SJCRH30 (cell line): ENCODE data around the gene INPP5A. TPM values are rescaled to one million over a fixed set of nuclear protein-coding genes. Genes with fewer than 3 reads are reported as not detected.

Experiments used
- DNase-seq, 2 experiments: peaks; one replicate each; pipeline ENCODE4 v3.0.0-alpha.2; 2015 to 2020
- H3K27ac ChIP-seq: fragments of 250-450 bp; sonication (Bioruptor Pico); 2 replicates; pipeline ENCODE4 v1.5.1; 2020; ENCODE audit warnings: mild to moderate bottlenecking, moderate library complexity
- H3K27me3 ChIP-seq: fragments of 250-450 bp; sonication (Bioruptor Pico); 2 replicates; pipeline ENCODE4 v1.5.1; 2020; ENCODE audit warnings: mild to moderate bottlenecking, moderate library complexity
- H3K36me3 ChIP-seq: fragments of 250-450 bp; sonication (Bioruptor Pico); 2 replicates; pipeline ENCODE4 v1.5.1; 2020; ENCODE audit warnings: mild to moderate bottlenecking, moderate library complexity
- H3K4me1 ChIP-seq: fragments of 250-450 bp; sonication (Bioruptor Pico); 2 replicates; pipeline ENCODE4 v1.5.1; 2020; ENCODE audit warnings: mild to moderate bottlenecking, moderate library complexity
- H3K4me3 ChIP-seq: fragments of 250-450 bp; sonication (Bioruptor Pico); 2 replicates; pipeline ENCODE4 v1.5.1; 2020; ENCODE audit warnings: mild to moderate bottlenecking, moderate library complexity
- H3K9me3 ChIP-seq: fragments of 250-450 bp; sonication (Bioruptor Pico); replicated peaks from 2 replicates; pipeline ENCODE4 v1.5.1; 2020; ENCODE audit warnings: mild to moderate bottlenecking, moderate library complexity
- total RNA-seq: library from RNA; depleted of rRNA; stranded (reverse); fragments of >200 nt; shearing (Covaris generic); gene quantifications from 2 replicates; pipeline ENCODE4 v1.2.3, GENCODE V29; 2014

Gene INPP5A
- total RNA-seq, 1 experiment from 2014 or later: 22.4 TPM

- H3K27me3 ChIP-seq: no peaks in the 10 kb centered on the region
- H3K4me1 ChIP-seq: no peaks in the 10 kb centered on the region
- no peak overlapping the region for H3K4me3 ChIP-seq
- no peak for DNase-seq
- H3K36me3 ChIP-seq: no peaks in the 10 kb centered on the region
- H3K27ac ChIP-seq: no peak overlapping the region
- H3K9me3 ChIP-seq: no peaks in the 10 kb centered on the region
Observed at GRCh38 chr10:132510174-132510611, 27.4 kb upstream of the INPP5A start.

- Histone ChIP-seq H3K4me1 (no peaks in the 10 kb centered on the region), H3K4me3 (no peak overlapping the region), H3K9me3 (no peaks in the 10 kb centered on the region), H3K36me3 (no peaks in the 10 kb centered on the region), H3K27me3 (no peaks in the 10 kb centered on the region; the same call in 1 of the 2 replicates), H3K27ac (no peak overlapping the region)
- no peak for DNase-seq
Observed at GRCh38 chr10:132511121-132512051, 26.2 kb upstream of the INPP5A start.

- no peak overlapping the region for H3K4me3 ChIP-seq
- no peak for DNase-seq
- no peaks in the 10 kb centered on the region; the same call in 1 of the 2 replicates for H3K27me3 ChIP-seq
- H3K36me3 ChIP-seq: no peaks in the 10 kb centered on the region
- no peak overlapping the region for H3K27ac ChIP-seq
- H3K9me3 ChIP-seq: no peaks in the 10 kb centered on the region
- peaks cover 3% of the 10 kb centered on the region; the same call in 1 of the 2 replicates for H3K4me1 ChIP-seq
Observed at GRCh38 chr10:132512052-132512442, 25.5 kb upstream of the INPP5A start.

GRCh38 chr10:132512693-132513345 is 24.8 kb upstream of the INPP5A start:
- no peak for DNase-seq
- H3K4me3 ChIP-seq: no peak overlapping the region
- H3K27me3 ChIP-seq: no peaks in the 10 kb centered on the region; the same call in 1 of the 2 replicates
- H3K4me1 ChIP-seq: peaks cover 7% of the 10 kb centered on the region; the same call in 1 of the 2 replicates
- no peaks in the 10 kb centered on the region for H3K36me3 ChIP-seq
- H3K9me3 ChIP-seq: no peaks in the 10 kb centered on the region
- H3K27ac ChIP-seq: no peak overlapping the region

- no peak overlapping the region for H3K4me3 ChIP-seq
- DNase-seq: no peak
- peaks cover 9% of the 10 kb centered on the region; the same call in 1 of the 2 replicates for H3K4me1 ChIP-seq
- no peaks in the 10 kb centered on the region for H3K36me3 ChIP-seq
- H3K27ac ChIP-seq: no peak overlapping the region
- no peaks in the 10 kb centered on the region for H3K9me3 ChIP-seq
- no peaks in the 10 kb centered on the region; the same call in 1 of the 2 replicates for H3K27me3 ChIP-seq
Observed at GRCh38 chr10:132514821-132515520, 22.6 kb upstream of the INPP5A start.

- no peak overlapping the region for H3K27ac ChIP-seq
- DNase-seq: no peak
- no peaks in the 10 kb centered on the region; the same call in 1 of the 2 replicates for H3K27me3 ChIP-seq
- no peaks in the 10 kb centered on the region for H3K36me3 ChIP-seq
- H3K4me3 ChIP-seq: no peak overlapping the region
- no peaks in the 10 kb centered on the region for H3K9me3 ChIP-seq
- peaks cover 12% of the 10 kb centered on the region; the same call in 1 of the 2 replicates for H3K4me1 ChIP-seq
Observed at GRCh38 chr10:132515811-132516726, 21.5 kb upstream of the INPP5A start.

GRCh38 chr10:132516771-132517725 is 20.5 kb upstream of the INPP5A start:
- Histone ChIP-seq H3K27me3 (no peaks in the 10 kb centered on the region; the same call in 1 of the 2 replicates), H3K36me3 (no peaks in the 10 kb centered on the region), H3K27ac (peak overlapping the region; percentile 12; the same call in 1 of the 2 replicates), H3K4me3 (peak overlapping the region; percentile 21), H3K9me3 (no peaks in the 10 kb centered on the region), H3K4me1 (peaks cover 12% of the 10 kb centered on the region; the same call in 1 of the 2 replicates)
- peak; percentile 70 to 76 for DNase-seq

GRCh38 chr10:132517951-132518521 is 19.6 kb upstream of the INPP5A start:
- no peak overlapping the region for H3K27ac ChIP-seq
- H3K36me3 ChIP-seq: no peaks in the 10 kb centered on the region
- DNase-seq: no peak
- peaks cover 12% of the 10 kb centered on the region; the same call in 1 of the 2 replicates for H3K4me1 ChIP-seq
- H3K4me3 ChIP-seq: no peak overlapping the region
- no peaks in the 10 kb centered on the region; the same call in 1 of the 2 replicates for H3K27me3 ChIP-seq
- H3K9me3 ChIP-seq: no peaks in the 10 kb centered on the region

- Histone ChIP-seq H3K36me3 (no peaks in the 10 kb centered on the region), H3K4me3 (no peak overlapping the region), H3K27ac (no peak overlapping the region), H3K4me1 (peaks cover 12% of the 10 kb centered on the region; the same call in 1 of the 2 replicates), H3K27me3 (no peaks in the 10 kb centered on the region; the same call in 1 of the 2 replicates), H3K9me3 (no peaks in the 10 kb centered on the region)
- no peak for DNase-seq
Observed at GRCh38 chr10:132518572-132519381, 18.8 kb upstream of the INPP5A start.

- H3K4me1 ChIP-seq: peaks cover 12% of the 10 kb centered on the region; the same call in 1 of the 2 replicates
- H3K27me3 ChIP-seq: no peaks in the 10 kb centered on the region; the same call in 1 of the 2 replicates
- no peak overlapping the region for H3K27ac ChIP-seq
- no peaks in the 10 kb centered on the region for H3K36me3 ChIP-seq
- no peak overlapping the region for H3K4me3 ChIP-seq
- no peaks in the 10 kb centered on the region for H3K9me3 ChIP-seq
- no peak for DNase-seq
Observed at GRCh38 chr10:132519382-132520176, 18.0 kb upstream of the INPP5A start.

- Histone ChIP-seq H3K4me3 (no peak overlapping the region), H3K36me3 (no peaks in the 10 kb centered on the region), H3K9me3 (no peaks in the 10 kb centered on the region), H3K4me1 (peaks cover 12% of the 10 kb centered on the region; the same call in 1 of the 2 replicates), H3K27me3 (no peaks in the 10 kb centered on the region; the same call in 1 of the 2 replicates), H3K27ac (no peak overlapping the region)
- DNase-seq: peak; percentile 17 to 37
Observed at GRCh38 chr10:132520177-132520811, 17.3 kb upstream of the INPP5A start.
